MCF 10A (cell line): ENCODE measurements around the gene USH2A. TPM values are rescaled to one million over a fixed set of nuclear protein-coding genes. Genes with fewer than 3 reads are reported as not detected.

ENCODE experiments used
- BruUV-seq: library from RNA; stranded (reverse); fragments of 400-500 nt; replicated peaks from 2 replicates; lab custom pipeline; 2021; lab: Mats Ljungman, UMichigan
- CTCF ChIA-PET: fragments of 300-600 bp; sonication (Branson Sonifier 250); formaldehyde crosslinking; extraction: SDS; loops from one replicate; lab custom pipeline; 2021; ENCODE audit warnings: antibody characterized with exemption, inconsistent platforms; lab: Yijun Ruan, JAX
- POLR2A ChIA-PET: fragments of 300-600, 350-650 bp; sonication (Branson Sonifier 250); formaldehyde crosslinking; extraction: SDS; loops from one replicate; lab custom pipeline; 2020; ENCODE audit warnings: antibody characterized with exemption, inconsistent platforms; lab: Yijun Ruan, JAX
- DNase-seq: peaks from one replicate; pipeline ENCODE4 v3.0.0-alpha.2; 2018; ENCODE audit not compliant: unreplicated experiment
- H3K27ac Mint-ChIP-seq: one replicate; pipeline ENCODE4 v1.8.0; 2022; ENCODE audit warnings: mild to moderate bottlenecking, low read depth, mixed read lengths; ENCODE audit not compliant: unreplicated experiment
- H3K27me3 Mint-ChIP-seq: one replicate; pipeline ENCODE4 v1.8.0; 2022; ENCODE audit warnings: mixed read lengths; ENCODE audit not compliant: insufficient read depth, unreplicated experiment
- H3K36me3 Mint-ChIP-seq: one replicate; pipeline ENCODE4 v1.8.0; 2022; ENCODE audit warnings: mild to moderate bottlenecking, moderate library complexity, mixed read lengths; ENCODE audit not compliant: insufficient read depth, unreplicated experiment
- H3K4me1 Mint-ChIP-seq: one replicate; pipeline ENCODE4 v1.8.0; 2022; ENCODE audit warnings: mixed read lengths; ENCODE audit not compliant: insufficient read depth, unreplicated experiment
- H3K4me3 Mint-ChIP-seq: one replicate; pipeline ENCODE4 v1.8.0; 2022; ENCODE audit warnings: mild to moderate bottlenecking, moderate library complexity, mixed read lengths; ENCODE audit not compliant: unreplicated experiment
- H3K9me3 Mint-ChIP-seq: one replicate; pipeline ENCODE4 v1.8.0; 2022; ENCODE audit warnings: mixed read lengths; ENCODE audit not compliant: unreplicated experiment
- CTCF ChIP-seq: fragments of 200-600 bp; IDR thresholded peaks from one replicate; pipeline ENCODE4 v1.8.0; 2022; ENCODE audit warnings: antibody characterized with exemption, mild to moderate bottlenecking; ENCODE audit not compliant: unreplicated experiment
- intact Hi-C: fragments of 100-400 bp; cut with micrococcal nuclease; formaldehyde crosslinking; loops from 2 replicates; pipeline ENCODE4 v1.14.1; 2022
- total RNA-seq: library from RNA; stranded (reverse); gene quantifications from 2 replicates; pipeline ENCODE4 v1.2.3, GENCODE V29; 2022

The USH2A gene
- total RNA-seq, 1 experiment from 2014 or later: not detected

- ChIA-PET POLR2A (interaction anchor here (0.7 to 4.3 kb wide), 9 partner anchors 8 to 415 kb away, joined by 3 to 49 read pairs (median 3); partner anchors contain the start of gene KCTD3), CTCF (interaction anchor here (0.5 to 5.9 kb wide), 29 partner anchors 8 to 1289 kb away, joined by 3 to 52 read pairs (median 3); no protein-coding TSS in a partner anchor)
- Mint-ChIP-seq H3K27me3 (no peaks in the 10 kb centered on the region), H3K4me1 (peaks cover 21% of the 10 kb centered on the region), H3K4me3 (no peak overlapping the region), H3K27ac (peak overlapping the region; percentile 32), H3K9me3 (no peaks in the 10 kb centered on the region), H3K36me3 (peaks cover 70% of the 10 kb centered on the region)
- BruUV-seq: no TSS peak
- intact Hi-C loops: no loop called here
- TF ChIP-seq CTCF: no peak
- no peak for DNase-seq
Observed at GRCh38 chr1:215605011-215605621, 818.1 kb downstream of the USH2A start.

GRCh38 chr1:215603319-215603718 lies 819.9 kb downstream of the USH2A start:
- CTCF ChIA-PET: interaction anchor here (0.6 to 5.9 kb wide), 11 partner anchors 10 to 968 kb away, joined by 3 to 52 read pairs (median 4); no protein-coding TSS in a partner anchor
- H3K9me3 Mint-ChIP-seq: no peaks in the 10 kb centered on the region
- peaks cover 61% of the 10 kb centered on the region for H3K36me3 Mint-ChIP-seq
- H3K27me3 Mint-ChIP-seq: no peaks in the 10 kb centered on the region
- POLR2A ChIA-PET: interaction anchor here (1.2 to 4.3 kb wide), 2 partner anchors 8 to 35 kb away, joined by 9 to 49 read pairs; partner anchors contain the start of gene KCTD3
- intact Hi-C loops: no loop called here
- H3K4me1 Mint-ChIP-seq: peaks cover 21% of the 10 kb centered on the region
- no peak for DNase-seq
- no TSS peak for BruUV-seq
- peak overlapping the region; percentile 47 for H3K27ac Mint-ChIP-seq
- H3K4me3 Mint-ChIP-seq: no peak overlapping the region
- TF ChIP-seq CTCF: no peak

GRCh38 chr1:215601276-215601675 lies 822.0 kb downstream of the USH2A start:
- intact Hi-C loops: no loop called here
- Mint-ChIP-seq H3K27ac (no peak overlapping the region), H3K27me3 (no peaks in the 10 kb centered on the region), H3K9me3 (no peaks in the 10 kb centered on the region), H3K4me3 (no peak overlapping the region), H3K4me1 (peaks cover 21% of the 10 kb centered on the region), H3K36me3 (peaks cover 70% of the 10 kb centered on the region)
- TF ChIP-seq CTCF: no peak
- CTCF ChIA-PET: interaction anchor here (0.5 to 1.8 kb wide), 4 partner anchors 9 to 1926 kb away, joined by 3 to 4 read pairs (median 4); no protein-coding TSS in a partner anchor
- DNase-seq: no peak
- POLR2A ChIA-PET: interaction anchor here (1.3 kb wide), 1 partner anchor 10 kb away, joined by 7 read pairs; no protein-coding TSS in a partner anchor
- BruUV-seq: no TSS peak

- H3K9me3 Mint-ChIP-seq: no peaks in the 10 kb centered on the region
- POLR2A ChIA-PET: interaction anchor here (0.6 to 1.3 kb wide), 4 partner anchors 10 to 997 kb away, joined by 3 to 8 read pairs (median 7); no protein-coding TSS in a partner anchor
- H3K4me3 Mint-ChIP-seq: no peak overlapping the region
- H3K4me1 Mint-ChIP-seq: peaks cover 21% of the 10 kb centered on the region
- H3K27ac Mint-ChIP-seq: no peak overlapping the region
- intact Hi-C loops: no loop called here
- DNase-seq: no peak
- TF ChIP-seq CTCF: no peak
- CTCF ChIA-PET: interaction anchor here (0.5 to 1.8 kb wide), 7 partner anchors 9 to 1926 kb away, joined by 3 to 6 read pairs (median 4); no protein-coding TSS in a partner anchor
- BruUV-seq: no TSS peak
- H3K27me3 Mint-ChIP-seq: no peaks in the 10 kb centered on the region
- H3K36me3 Mint-ChIP-seq: peaks cover 75% of the 10 kb centered on the region
Observed at GRCh38 chr1:215600867-215601266, 822.4 kb downstream of the USH2A start.
